HUES64 (cell line): ENCODE results near the gene AFTPH.
"Not testable (repeated sequence)": the region's sequence is repeated elsewhere in the genome, so short reads cannot be mapped to it uniquely, and the experiment has no call there.

Experiments
- H3K27ac ChIP-seq: 2 replicates; pipeline ENCODE4 v1.7.0; 2013; ENCODE audit warnings: low read depth, low read length, inconsistent platforms
- H3K27me3 ChIP-seq: 2 replicates; pipeline ENCODE4 v1.6.1; 2013; ENCODE audit warnings: mild to moderate bottlenecking, low read length; ENCODE audit not compliant: insufficient read depth
- H3K36me3 ChIP-seq: 2 replicates; pipeline ENCODE4 v1.6.1; 2013; ENCODE audit warnings: mild to moderate bottlenecking, low read length; ENCODE audit not compliant: insufficient read depth
- H3K4me1 ChIP-seq: 2 replicates; pipeline ENCODE4 v1.6.1; 2013; ENCODE audit warnings: mild to moderate bottlenecking, low read length, moderate library complexity; ENCODE audit not compliant: insufficient read depth
- H3K4me3 ChIP-seq: 2 replicates; pipeline ENCODE4 v1.5.1; 2013; ENCODE audit warnings: mild to moderate bottlenecking, low read length, moderate library complexity
- H3K9ac ChIP-seq: 2 replicates; pipeline ENCODE4 v1.6.1; 2013; ENCODE audit warnings: mild to moderate bottlenecking, low read depth, low read length
- H3K9me3 ChIP-seq: 2 replicates; pipeline ENCODE4 v1.6.1; 2013; ENCODE audit warnings: low read depth, low read length; ENCODE audit not compliant: insufficient read depth
- WGBS: fragments of 150-250, 120-280 bp; methylation state at CpG from one replicate; pipeline ENCODE4 v1.1.7; 2013; ENCODE audit warnings: missing lambda C conversion rate; 5-methylcytosine and 5-hydroxymethylcytosine counted together

Gene AFTPH

DNA sequence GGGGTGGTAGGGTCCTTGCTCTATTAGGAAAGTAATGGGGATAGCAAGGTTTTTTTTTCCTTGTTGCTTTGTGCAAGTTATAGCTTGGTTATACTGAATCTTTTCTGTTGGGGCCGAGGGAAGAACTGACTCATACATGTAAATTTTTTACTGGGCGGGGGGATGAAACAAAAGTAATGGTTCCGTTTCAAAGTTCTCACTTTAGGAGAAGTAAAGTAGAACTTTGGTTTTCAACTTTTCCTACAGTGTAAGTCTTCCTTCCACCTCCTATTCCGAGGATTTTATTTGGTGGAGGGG lies 1.1 kb downstream of the AFTPH start:
- peaks cover 13% of the 10 kb centered on the region; the same call in 1 of the 2 replicates for H3K4me1 ChIP-seq
- H3K9ac ChIP-seq, result peak overlapping the region; percentile 71
- peaks cover 5% of the 10 kb centered on the region; the same call in 1 of the 2 replicates for H3K27me3 ChIP-seq
- no peak overlapping the region; the same call in 1 of the 2 replicates for H3K27ac ChIP-seq
- H3K9me3 ChIP-seq, result no peaks in the 10 kb centered on the region
- 9% methylated on average over 4 of the region's 4 CpGs for WGBS
- peak overlapping the region; percentile 91 for H3K4me3 ChIP-seq
- no peaks in the 10 kb centered on the region for H3K36me3 ChIP-seq

GRCh38 chr2:64526034-64526433 lies 1.9 kb downstream of the AFTPH start:
- H3K4me3 ChIP-seq, result peak overlapping the region; percentile 91
- H3K9me3 ChIP-seq, result no peaks in the 10 kb centered on the region
- no CpG with 5 or more reads among the region's 3 CpGs for WGBS

GRCh38 chr2:64530946-64531345 lies 6.8 kb downstream of the AFTPH start:
- 98% methylated on average over 2 of the region's 2 CpGs for WGBS
- H3K4me1 ChIP-seq, H3K27me3 ChIP-seq, H3K9ac ChIP-seq, H3K9me3 ChIP-seq, H3K36me3 ChIP-seq, H3K4me3 ChIP-seq, H3K27ac ChIP-seq: not testable (repeated sequence)

More at GRCh38 chr2:64526034-64526433, 1.9 kb downstream of the AFTPH start:
- Histone ChIP-seq H3K27me3 (peaks cover 5% of the 10 kb centered on the region; the same call in 1 of the 2 replicates), H3K4me1 (peaks cover 13% of the 10 kb centered on the region; the same call in 1 of the 2 replicates), H3K27ac (no peak overlapping the region), H3K36me3 (no peaks in the 10 kb centered on the region), H3K9ac (no peak overlapping the region)

DNA sequence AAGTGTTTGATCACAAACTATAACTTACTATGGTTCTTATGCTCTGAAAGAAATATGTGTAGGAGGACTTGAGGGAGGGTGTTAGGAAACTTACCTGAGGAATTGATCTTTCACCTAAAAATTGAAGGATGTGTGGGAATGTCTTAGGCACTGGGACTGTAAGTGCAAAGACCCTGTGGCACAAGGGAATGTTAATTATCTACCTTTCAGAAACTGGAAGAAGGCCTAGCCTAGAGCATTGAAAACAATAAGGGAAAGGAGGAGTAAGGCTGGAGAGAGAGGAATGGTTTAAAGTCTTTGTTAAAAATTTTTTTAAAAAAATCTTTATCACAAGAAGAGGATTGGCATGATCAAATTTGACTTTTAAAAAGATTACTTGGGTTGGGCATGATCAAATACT lies 7.9 kb downstream of the AFTPH start:
- no peak overlapping the region for H3K27ac ChIP-seq
- H3K9ac ChIP-seq, result no peak overlapping the region
- H3K4me3 ChIP-seq, result no peak overlapping the region
- no peaks in the 10 kb centered on the region for H3K36me3 ChIP-seq
- no peaks in the 10 kb centered on the region for H3K4me1 ChIP-seq
- no peaks in the 10 kb centered on the region for H3K27me3 ChIP-seq
- no peaks in the 10 kb centered on the region for H3K9me3 ChIP-seq

- Histone ChIP-seq H3K9me3 (no peaks in the 10 kb centered on the region), H3K27ac (no peak overlapping the region), H3K9ac (no peak overlapping the region), H3K4me3 (no peak overlapping the region), H3K27me3 (no peaks in the 10 kb centered on the region), H3K36me3 (no peaks in the 10 kb centered on the region), H3K4me1 (peaks cover 9% of the 10 kb centered on the region; the same call in 1 of the 2 replicates)
Observed at GRCh38 chr2:64533882-64534281, 9.8 kb downstream of the AFTPH start.

- Histone ChIP-seq H3K4me1 (peaks cover 10% of the 10 kb centered on the region; the same call in 1 of the 2 replicates), H3K27me3 (no peaks in the 10 kb centered on the region), H3K9ac (no peak overlapping the region), H3K4me3 (no peak overlapping the region), H3K36me3 (no peaks in the 10 kb centered on the region), H3K27ac (no peak overlapping the region), H3K9me3 (no peaks in the 10 kb centered on the region)
- 96% methylated on average over 3 of the region's 3 CpGs for WGBS
Observed at GRCh38 chr2:64534363-64534762, 10.2 kb downstream of the AFTPH start.

DNA sequence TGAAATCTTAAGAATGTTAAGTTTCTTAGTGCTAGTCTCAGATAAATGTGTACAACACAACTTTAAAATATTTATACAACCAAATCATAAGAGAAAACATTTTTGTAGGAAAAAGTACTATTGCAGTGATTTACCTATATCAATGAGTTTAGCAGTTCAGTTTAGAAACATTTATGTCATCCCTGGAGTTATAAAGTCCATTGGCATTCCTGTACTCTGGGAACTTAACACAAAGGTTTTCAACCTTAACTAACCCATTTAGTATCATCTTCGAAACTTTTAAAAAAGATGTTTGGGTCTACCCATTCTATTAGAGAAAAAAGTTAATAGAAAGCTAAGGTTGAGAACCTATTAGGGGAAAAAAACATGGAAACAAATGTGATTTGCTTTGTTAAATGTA lies 10.9 kb downstream of the AFTPH start:
- Histone ChIP-seq H3K4me3 (no peak overlapping the region), H3K27ac (no peak overlapping the region), H3K9me3 (no peaks in the 10 kb centered on the region), H3K9ac (no peak overlapping the region), H3K36me3 (no peaks in the 10 kb centered on the region), H3K27me3 (no peaks in the 10 kb centered on the region), H3K4me1 (peaks cover 10% of the 10 kb centered on the region; the same call in 1 of the 2 replicates)
- 88% methylated on average over 1 of the region's 1 CpG for WGBS

DNA sequence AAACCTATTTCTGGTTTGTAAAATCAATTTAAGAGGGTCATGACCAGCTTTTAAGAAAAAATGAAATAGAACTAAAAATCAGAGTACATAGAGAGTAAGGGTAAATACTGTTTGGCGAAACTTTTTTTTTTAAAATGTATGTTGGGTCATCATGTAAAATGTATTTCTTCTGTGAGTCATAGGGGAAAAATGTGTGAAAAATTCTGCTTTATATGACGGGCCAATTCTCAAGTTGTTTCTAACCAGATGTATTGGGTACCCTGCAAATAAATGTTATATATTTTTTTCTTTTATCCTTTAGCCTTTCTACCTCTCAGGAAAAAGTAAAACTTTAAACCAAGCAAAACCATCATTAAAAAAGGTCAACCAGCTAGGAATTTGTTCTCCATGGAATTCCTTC lies 13.9 kb downstream of the AFTPH start:
- Histone ChIP-seq H3K27ac (no peak overlapping the region), H3K36me3 (no peaks in the 10 kb centered on the region), H3K27me3 (no peaks in the 10 kb centered on the region), H3K9ac (no peak overlapping the region), H3K4me1 (peaks cover 10% of the 10 kb centered on the region; the same call in 1 of the 2 replicates), H3K9me3 (no peaks in the 10 kb centered on the region), H3K4me3 (no peak overlapping the region)
- 94% methylated on average over 2 of the region's 2 CpGs for WGBS

GRCh38 chr2:64538764-64539433 lies 14.8 kb downstream of the AFTPH start:
- H3K36me3 ChIP-seq, result no peaks in the 10 kb centered on the region
- no peak overlapping the region for H3K4me3 ChIP-seq
- H3K27me3 ChIP-seq, result no peaks in the 10 kb centered on the region
- H3K9ac ChIP-seq, result no peak overlapping the region
- 79% methylated on average over 3 of the region's 3 CpGs for WGBS
- H3K9me3 ChIP-seq, result no peaks in the 10 kb centered on the region
- no peak overlapping the region for H3K27ac ChIP-seq
- H3K4me1 ChIP-seq, result peaks cover 10% of the 10 kb centered on the region; the same call in 1 of the 2 replicates

GRCh38 chr2:64540615-64541014 lies 16.5 kb downstream of the AFTPH start:
- Histone ChIP-seq H3K27ac (no peak overlapping the region), H3K4me1 (peaks cover 10% of the 10 kb centered on the region; the same call in 1 of the 2 replicates), H3K36me3 (no peaks in the 10 kb centered on the region), H3K9me3 (no peaks in the 10 kb centered on the region), H3K4me3 (no peak overlapping the region), H3K27me3 (no peaks in the 10 kb centered on the region), H3K9ac (no peak overlapping the region)
- no CpG with 5 or more reads among the region's 3 CpGs for WGBS

DNA sequence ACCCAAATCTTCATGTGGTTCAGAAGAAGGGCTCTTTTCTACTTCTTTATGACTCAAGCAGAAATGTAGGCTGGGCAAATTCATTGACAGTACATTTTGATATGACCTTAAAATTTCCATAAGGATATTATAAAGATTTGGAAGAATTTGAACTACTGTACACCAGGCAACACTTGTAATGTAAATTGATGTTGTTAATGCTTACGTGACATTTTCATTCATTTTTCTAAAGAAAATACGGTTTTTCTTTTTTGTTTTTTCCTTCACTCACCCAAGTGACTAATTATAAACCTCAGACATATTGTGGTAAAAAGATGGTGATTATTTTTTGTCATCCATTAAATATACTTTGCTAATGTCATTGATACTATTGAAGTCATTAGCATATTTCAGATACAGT lies 17.4 kb downstream of the AFTPH start:
- Histone ChIP-seq H3K36me3 (no peaks in the 10 kb centered on the region), H3K4me3 (no peak overlapping the region), H3K9ac (no peak overlapping the region), H3K27ac (no peak overlapping the region), H3K9me3 (no peaks in the 10 kb centered on the region), H3K4me1 (peaks cover 10% of the 10 kb centered on the region; the same call in 1 of the 2 replicates), H3K27me3 (no peaks in the 10 kb centered on the region)
- no CpG with 5 or more reads among the region's 2 CpGs for WGBS
